HG03045 (cell line): ENCODE data around the gene SYMPK.
A peak's percentile ranks its signal among the peaks of the same experiment; 100 is the strongest.
"Not testable (repeated sequence)": the region's sequence is repeated elsewhere in the genome, so short reads cannot be mapped to it uniquely, and the experiment has no call there.

Experiments
- ATAC-seq: cut with Tn5 transposase; IDR thresholded peaks from one replicate; pipeline ENCODE4 v1.9.1; 2021; ENCODE audit warnings: mild to moderate bottlenecking, moderate library complexity; ENCODE audit not compliant: unreplicated experiment

SYMPK gene

GRCh38 chr19:45862564-45863334, at the start of gene SYMPK:
TSS of gene SYMPK (minus strand) at chr19:45863147. CDS start at chr19:45854495, 8,652 bp downstream.
- ATAC-seq: peak; percentile 89

GRCh38 chr19:45911291-45911690, 48.3 kb upstream of the SYMPK start:
- ATAC-seq: no peak

GRCh38 chr19:45908956-45909355, 46.0 kb upstream of the SYMPK start:
- ATAC-seq: no peak

- no peak for ATAC-seq
Observed at GRCh38 chr19:45906221-45906620, 43.3 kb upstream of the SYMPK start.

GRCh38 chr19:45905011-45905410, 42.1 kb upstream of the SYMPK start:
- ATAC-seq: no peak

GRCh38 chr19:45902651-45903625, 40.0 kb upstream of the SYMPK start:
- ATAC-seq: peak; percentile 82

- no peak for ATAC-seq
Observed at GRCh38 chr19:45901912-45902650, 39.1 kb upstream of the SYMPK start, which contains the start of gene MYPOP. TSS of gene MYPOP (minus strand) at chr19:45902613. CDS start at chr19:45901773, 840 bp downstream.

- no peak for ATAC-seq
Observed at GRCh38 chr19:45901432-45901911, 38.5 kb upstream of the SYMPK start.

GRCh38 chr19:45900738-45901431, 37.9 kb upstream of the SYMPK start:
- ATAC-seq: no peak

- no peak for ATAC-seq
Observed at GRCh38 chr19:45899919-45900589, 37.1 kb upstream of the SYMPK start.

GRCh38 chr19:45899253-45899652, 36.3 kb upstream of the SYMPK start:
- ATAC-seq: no peak

- no peak for ATAC-seq
Observed at GRCh38 chr19:45897261-45897812, 34.4 kb upstream of the SYMPK start.

- ATAC-seq: not testable (repeated sequence)
Observed at GRCh38 chr19:45895983-45896599, 33.1 kb upstream of the SYMPK start.

- no peak for ATAC-seq
Observed at GRCh38 chr19:45895519-45895972, 32.6 kb upstream of the SYMPK start.

- ATAC-seq: no peak
Observed at GRCh38 chr19:45890877-45891276, 27.9 kb upstream of the SYMPK start.

- no peak for ATAC-seq
Observed at GRCh38 chr19:45889210-45889885, 26.4 kb upstream of the SYMPK start.

GRCh38 chr19:45887200-45887710, 24.3 kb upstream of the SYMPK start:
- ATAC-seq: no peak
